HEK293 (cell line): ENCODE data around the gene ALDH16A1.

Source experiments
- CTCF ChIA-PET: fragments of 350-600 bp; formaldehyde crosslinking; extraction: SDS; loops from one replicate; lab custom pipeline; 2021; ENCODE audit warnings: antibody characterized with exemption; lab: Yijun Ruan, JAX
- POLR2A ChIA-PET: fragments of 300-600 bp; formaldehyde crosslinking; extraction: SDS; loops from one replicate; lab custom pipeline; 2020; ENCODE audit warnings: antibody characterized with exemption, inconsistent platforms; lab: Yijun Ruan, JAX
- H3K27ac ChIP-seq: fragments of 200-500 bp; sonication (Bioruptor generic); 2 replicates; pipeline ENCODE4 v1.5.1; 2014; ENCODE audit warnings: low read depth, low read length, control low read depth, inconsistent platforms; ENCODE audit errors: extremely low read depth
- H3K36me3 ChIP-seq, 2 experiments: fragments of 200-500 bp in 1 of 2; sonication (Bioruptor generic) in 1 of 2; 1 replicate in 1 of 2; 2 replicates in 1 of 2; pipeline ENCODE4 v1.5.1; 2014 to 2017; ENCODE audit warnings: inconsistent platforms in 2 of 2, low read length in 2 of 2; ENCODE audit not compliant: control insufficient read depth in 2 of 2, insufficient read depth in 1 of 2
- H3K4me1 ChIP-seq: fragments of 200-500 bp; sonication (Bioruptor generic); 2 replicates; pipeline ENCODE4 v1.5.1; 2014; ENCODE audit warnings: mild to moderate bottlenecking, low read length, inconsistent platforms; ENCODE audit not compliant: control insufficient read depth, insufficient read depth
- H3K4me3 ChIP-seq: 2 replicates; pipeline ENCODE4 v1.5.1; 2011; ENCODE audit warnings: low read depth, mild to moderate bottlenecking, control low read depth, low read length, moderate library complexity
- H3K9me3 ChIP-seq: fragments of 200-500 bp; sonication (Bioruptor generic); 2 replicates; pipeline ENCODE4 v1.5.1; 2014; ENCODE audit warnings: low read depth, low read length, inconsistent platforms; ENCODE audit not compliant: control insufficient read depth, insufficient read depth
- EGR2 ChIP-seq: fragments of 450-650 bp; formaldehyde crosslinking; IDR thresholded peaks from 2 replicates; pipeline ENCODE4 v1.5.1; 2016; ENCODE audit warnings: low read depth, missing biosample characterization, missing genetic modification characterization
- GLIS1 ChIP-seq: fragments of 450-650 bp; formaldehyde crosslinking; IDR thresholded peaks from 2 replicates; pipeline ENCODE4 v1.5.1; 2016; ENCODE audit warnings: missing biosample characterization, missing genetic modification characterization
- KLF1 ChIP-seq: fragments of 450-650 bp; formaldehyde crosslinking; IDR thresholded peaks from 2 replicates; pipeline ENCODE4 v1.5.1; 2016; ENCODE audit warnings: missing biosample characterization, missing genetic modification characterization
- KLF7 ChIP-seq: fragments of 450-650 bp; formaldehyde crosslinking; IDR thresholded peaks from 2 replicates; pipeline ENCODE4 v1.5.1; 2016; ENCODE audit warnings: missing biosample characterization, missing genetic modification characterization, borderline replicate concordance
- KLF8 ChIP-seq: fragments of 450-650 bp; formaldehyde crosslinking; IDR thresholded peaks from 2 replicates; pipeline ENCODE4 v1.5.1; 2016; ENCODE audit warnings: missing biosample characterization, missing genetic modification characterization
- MYNN ChIP-seq: fragments of 450-650 bp; formaldehyde crosslinking; IDR thresholded peaks from 2 replicates; pipeline ENCODE4 v1.5.1; 2016; ENCODE audit warnings: missing biosample characterization, missing genetic modification characterization, borderline replicate concordance
- PRDM6 ChIP-seq: fragments of 450-650 bp; formaldehyde crosslinking; IDR thresholded peaks from 2 replicates; pipeline ENCODE4 v1.5.1; 2017; ENCODE audit warnings: missing biosample characterization, missing genetic modification characterization
- ZBTB11 ChIP-seq: fragments of 450-650 bp; formaldehyde crosslinking; conservative IDR thresholded peaks from 2 replicates; pipeline ENCODE4 v1.5.1; 2016; ENCODE audit warnings: low read depth, missing biosample characterization, missing genetic modification characterization
- ZEB2 ChIP-seq: fragments of 450-650 bp; formaldehyde crosslinking; IDR thresholded peaks from 2 replicates; pipeline ENCODE4 v1.5.1; 2016; ENCODE audit warnings: missing biosample characterization, missing genetic modification characterization
- ZNF114 ChIP-seq: fragments of 450-650 bp; formaldehyde crosslinking; IDR thresholded peaks from 2 replicates; pipeline ENCODE4 v1.5.0; 2017; ENCODE audit warnings: missing biosample characterization, missing genetic modification characterization
- ZNF132 ChIP-seq: fragments of 450-650 bp; formaldehyde crosslinking; IDR thresholded peaks from 2 replicates; pipeline ENCODE4 v1.5.1; 2017; ENCODE audit warnings: missing biosample characterization, missing genetic modification characterization, borderline replicate concordance
- ZNF324 ChIP-seq: fragments of 450-650 bp; formaldehyde crosslinking; IDR thresholded peaks from 2 replicates; pipeline ENCODE4 v1.5.1; 2016; ENCODE audit warnings: missing biosample characterization, missing genetic modification characterization
- ZNF366 ChIP-seq: fragments of 450-650 bp; formaldehyde crosslinking; conservative IDR thresholded peaks from 2 replicates; pipeline ENCODE4 v1.5.1; 2016; ENCODE audit warnings: missing biosample characterization, missing genetic modification characterization
- ZNF473 ChIP-seq: fragments of 450-650 bp; formaldehyde crosslinking; IDR thresholded peaks from 2 replicates; pipeline ENCODE4 v1.5.1; 2017; ENCODE audit warnings: missing biosample characterization, missing genetic modification characterization
- ZNF561 ChIP-seq: fragments of 450-650 bp; IDR thresholded peaks from 2 replicates; pipeline ENCODE4 v1.5.1; 2018; ENCODE audit warnings: missing biosample characterization, missing genetic modification characterization, borderline replicate concordance
- ZNF596 ChIP-seq: fragments of 450-650 bp; IDR thresholded peaks from 2 replicates; pipeline ENCODE4 v1.5.0; 2018; ENCODE audit warnings: missing biosample characterization, mild to moderate bottlenecking, missing genetic modification characterization, moderate library complexity
- ZNF610 ChIP-seq: fragments of 450-650 bp; formaldehyde crosslinking; IDR thresholded peaks from 2 replicates; pipeline ENCODE4 v1.5.1; 2016; ENCODE audit warnings: missing biosample characterization, missing genetic modification characterization, borderline replicate concordance
- ZNF660 ChIP-seq: fragments of 450-650 bp; IDR thresholded peaks from 2 replicates; pipeline ENCODE4 v1.5.1; 2018; ENCODE audit warnings: missing biosample characterization, mild to moderate bottlenecking, missing genetic modification characterization
- ZNF707 ChIP-seq: fragments of 450-650 bp; formaldehyde crosslinking; IDR thresholded peaks from 2 replicates; pipeline ENCODE4 v1.5.1; 2016; ENCODE audit warnings: missing biosample characterization, missing genetic modification characterization
- TF ChIP-seq, protein P1 (sequence below): fragments of 450-650 bp; formaldehyde crosslinking; IDR thresholded peaks from 2 replicates; pipeline ENCODE4 v1.5.1; 2016; ENCODE audit warnings: missing biosample characterization, missing genetic modification characterization
- TF ChIP-seq, protein P2 (sequence below): fragments of 450-650 bp; formaldehyde crosslinking; IDR thresholded peaks from 2 replicates; pipeline ENCODE4 v1.5.1; 2016; ENCODE audit warnings: missing biosample characterization, missing genetic modification characterization
- TF ChIP-seq, protein P3 (sequence below): fragments of 450-650 bp; formaldehyde crosslinking; IDR thresholded peaks from 2 replicates; pipeline ENCODE4 v1.5.1; 2016; ENCODE audit warnings: missing biosample characterization, missing genetic modification characterization

ALDH16A1 gene

GRCh38 chr19:49453013-49453756 is at the start of gene ALDH16A1:
Gene ALDH16A1 (plus strand): TSS chr19:49453225. CDS start chr19:49453332, 107 bp downstream.
- Histone ChIP-seq H3K9me3 (no peaks in the 10 kb centered on the region), H3K36me3 (peaks cover 28% of the 10 kb centered on the region in 2 experiments), H3K27ac (peak within 1 kb of the TSS; percentile 90), H3K4me1 (0 out of 2 replicates have a peak, but pooled peaks cover 6% of the 10 kb centered on the region), H3K4me3 (peak within 1 kb of the TSS; percentile 68)
- ChIA-PET CTCF (interaction anchor here (0.5 to 2.5 kb wide), 7 partner anchors 17 to 344 kb away, joined by 3 to 15 read pairs (median 5); partner anchors contain the start of gene FLT3LG), POLR2A (interaction anchor here (0.6 to 3.0 kb wide), 40 partner anchors 11 to 834 kb away, joined by 3 to 28 read pairs (median 4); partner anchors contain the start of genes AP2A1, DKKL1, FCGRT and FLT3LG)
- TF ChIP-seq ZNF610 (tag by site-specific recombination), result peak; percentile 37; the same call in 1 of the 2 replicates
- TF ChIP-seq ZNF660 (tag by site-specific recombination), result peak; percentile 21; the same call in 1 of the 2 replicates
- TF ChIP-seq ZNF324 (tag by site-specific recombination), result no peak; the same call in 1 of the 2 replicates
- TF ChIP-seq KLF1 (tag by site-specific recombination), result no peak
- peak; percentile 73; the same call in 1 of the 2 replicates for TF ChIP-seq ZNF561
- no peak for TF ChIP-seq PRDM6
- no peak for TF ChIP-seq ZNF473
- TF ChIP-seq KLF7, result no peak
- TF ChIP-seq, protein P1, sequence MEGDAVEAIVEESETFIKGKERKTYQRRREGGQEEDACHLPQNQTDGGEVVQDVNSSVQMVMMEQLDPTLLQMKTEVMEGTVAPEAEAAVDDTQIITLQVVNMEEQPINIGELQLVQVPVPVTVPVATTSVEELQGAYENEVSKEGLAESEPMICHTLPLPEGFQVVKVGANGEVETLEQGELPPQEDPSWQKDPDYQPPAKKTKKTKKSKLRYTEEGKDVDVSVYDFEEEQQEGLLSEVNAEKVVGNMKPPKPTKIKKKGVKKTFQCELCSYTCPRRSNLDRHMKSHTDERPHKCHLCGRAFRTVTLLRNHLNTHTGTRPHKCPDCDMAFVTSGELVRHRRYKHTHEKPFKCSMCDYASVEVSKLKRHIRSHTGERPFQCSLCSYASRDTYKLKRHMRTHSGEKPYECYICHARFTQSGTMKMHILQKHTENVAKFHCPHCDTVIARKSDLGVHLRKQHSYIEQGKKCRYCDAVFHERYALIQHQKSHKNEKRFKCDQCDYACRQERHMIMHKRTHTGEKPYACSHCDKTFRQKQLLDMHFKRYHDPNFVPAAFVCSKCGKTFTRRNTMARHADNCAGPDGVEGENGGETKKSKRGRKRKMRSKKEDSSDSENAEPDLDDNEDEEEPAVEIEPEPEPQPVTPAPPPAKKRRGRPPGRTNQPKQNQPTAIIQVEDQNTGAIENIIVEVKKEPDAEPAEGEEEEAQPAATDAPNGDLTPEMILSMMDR (tag by site-specific recombination), result peak; percentile 41; the same call in 1 of the 2 replicates
- no peak for TF ChIP-seq MYNN (tag by site-specific recombination)
- peak; percentile 89 for TF ChIP-seq GLIS1 (tag by site-specific recombination)
- TF ChIP-seq, protein P2, sequence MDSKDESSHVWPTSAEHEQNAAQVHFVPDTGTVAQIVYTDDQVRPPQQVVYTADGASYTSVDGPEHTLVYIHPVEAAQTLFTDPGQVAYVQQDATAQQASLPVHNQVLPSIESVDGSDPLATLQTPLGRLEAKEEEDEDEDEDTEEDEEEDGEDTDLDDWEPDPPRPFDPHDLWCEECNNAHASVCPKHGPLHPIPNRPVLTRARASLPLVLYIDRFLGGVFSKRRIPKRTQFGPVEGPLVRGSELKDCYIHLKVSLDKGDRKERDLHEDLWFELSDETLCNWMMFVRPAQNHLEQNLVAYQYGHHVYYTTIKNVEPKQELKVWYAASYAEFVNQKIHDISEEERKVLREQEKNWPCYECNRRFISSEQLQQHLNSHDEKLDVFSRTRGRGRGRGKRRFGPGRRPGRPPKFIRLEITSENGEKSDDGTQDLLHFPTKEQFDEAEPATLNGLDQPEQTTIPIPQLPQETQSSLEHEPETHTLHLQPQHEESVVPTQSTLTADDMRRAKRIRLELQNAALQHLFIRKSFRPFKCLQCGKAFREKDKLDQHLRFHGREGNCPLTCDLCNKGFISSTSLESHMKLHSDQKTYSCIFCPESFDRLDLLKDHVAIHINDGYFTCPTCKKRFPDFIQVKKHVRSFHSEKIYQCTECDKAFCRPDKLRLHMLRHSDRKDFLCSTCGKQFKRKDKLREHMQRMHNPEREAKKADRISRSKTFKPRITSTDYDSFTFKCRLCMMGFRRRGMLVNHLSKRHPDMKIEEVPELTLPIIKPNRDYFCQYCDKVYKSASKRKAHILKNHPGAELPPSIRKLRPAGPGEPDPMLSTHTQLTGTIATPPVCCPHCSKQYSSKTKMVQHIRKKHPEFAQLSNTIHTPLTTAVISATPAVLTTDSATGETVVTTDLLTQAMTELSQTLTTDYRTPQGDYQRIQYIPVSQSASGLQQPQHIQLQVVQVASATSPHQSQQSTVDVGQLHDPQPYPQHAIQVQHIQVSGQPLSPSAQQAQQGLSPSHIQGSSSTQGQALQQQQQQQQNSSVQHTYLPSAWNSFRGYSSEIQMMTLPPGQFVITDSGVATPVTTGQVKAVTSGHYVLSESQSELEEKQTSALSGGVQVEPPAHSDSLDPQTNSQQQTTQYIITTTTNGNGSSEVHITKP (tag by site-specific recombination), result peak; percentile 56
- TF ChIP-seq ZEB2 (tag by site-specific recombination), result peak; percentile 83
- TF ChIP-seq ZBTB11 (tag by site-specific recombination), result peak; percentile 63
- no peak for TF ChIP-seq KLF8 (tag by site-specific recombination)
- no peak for TF ChIP-seq ZNF596 (tag by site-specific recombination)
- TF ChIP-seq, protein P3, sequence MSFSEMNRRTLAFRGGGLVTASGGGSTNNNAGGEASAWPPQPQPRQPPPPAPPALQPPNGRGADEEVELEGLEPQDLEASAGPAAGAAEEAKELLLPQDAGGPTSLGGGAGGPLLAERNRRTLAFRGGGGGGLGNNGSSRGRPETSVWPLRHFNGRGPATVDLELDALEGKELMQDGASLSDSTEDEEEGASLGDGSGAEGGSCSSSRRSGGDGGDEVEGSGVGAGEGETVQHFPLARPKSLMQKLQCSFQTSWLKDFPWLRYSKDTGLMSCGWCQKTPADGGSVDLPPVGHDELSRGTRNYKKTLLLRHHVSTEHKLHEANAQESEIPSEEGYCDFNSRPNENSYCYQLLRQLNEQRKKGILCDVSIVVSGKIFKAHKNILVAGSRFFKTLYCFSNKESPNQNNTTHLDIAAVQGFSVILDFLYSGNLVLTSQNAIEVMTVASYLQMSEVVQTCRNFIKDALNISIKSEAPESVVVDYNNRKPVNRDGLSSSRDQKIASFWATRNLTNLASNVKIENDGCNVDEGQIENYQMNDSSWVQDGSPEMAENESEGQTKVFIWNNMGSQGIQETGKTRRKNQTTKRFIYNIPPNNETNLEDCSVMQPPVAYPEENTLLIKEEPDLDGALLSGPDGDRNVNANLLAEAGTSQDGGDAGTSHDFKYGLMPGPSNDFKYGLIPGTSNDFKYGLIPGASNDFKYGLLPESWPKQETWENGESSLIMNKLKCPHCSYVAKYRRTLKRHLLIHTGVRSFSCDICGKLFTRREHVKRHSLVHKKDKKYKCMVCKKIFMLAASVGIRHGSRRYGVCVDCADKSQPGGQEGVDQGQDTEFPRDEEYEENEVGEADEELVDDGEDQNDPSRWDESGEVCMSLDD (tag by site-specific recombination), result peak; percentile 97
- TF ChIP-seq ZNF707 (tag by site-specific recombination), result no peak
- TF ChIP-seq ZNF114 (tag by site-specific recombination), result no peak
- TF ChIP-seq ZNF366, result 0 out of 2 replicates have a peak, but pooled peaks have one; percentile 41
- TF ChIP-seq ZNF132 (tag by site-specific recombination), result no peak
- peak; percentile 54 for TF ChIP-seq EGR2
